Activated CD8-positive, alpha-beta memory T cell treated with anti-CD3 and anti-CD28 coated beads for 36 hours (primary cell): ENCODE results near the gene SELP. TPM values are rescaled to one million over a fixed set of nuclear protein-coding genes. Genes with fewer than 3 reads are reported as not detected.

Experiments
- CTCF ChIA-PET: fragments of 350-600 bp; sonication (Branson Sonifier 250); formaldehyde crosslinking; loops from one replicate; lab custom pipeline; 2021; ENCODE audit warnings: antibody characterized with exemption; lab: Charles Lee
- POLR2A ChIA-PET: fragments of 350-600 bp; sonication (Branson Sonifier 250); formaldehyde crosslinking; loops from one replicate; lab custom pipeline; 2021; ENCODE audit warnings: antibody characterized with exemption; lab: Charles Lee
- total RNA-seq, 2 experiments: library from RNA; stranded (reverse); gene quantifications; one replicate each; pipeline ENCODE4 v1.2.3, GENCODE V29; 2021

Gene SELP
- total RNA-seq, 2 experiments from 2014 or later: 0.08 to 0.15 TPM

GRCh38 chr1:169624122-169624521, 5.8 kb downstream of the SELP start:
- CTCF ChIA-PET: no interaction called here
- POLR2A ChIA-PET: no interaction called here

- CTCF ChIA-PET: no interaction called here
- POLR2A ChIA-PET: no interaction called here
Observed at GRCh38 chr1:169623132-169623926, 6.6 kb downstream of the SELP start.

GRCh38 chr1:169620565-169620964, 9.4 kb downstream of the SELP start:
- CTCF ChIA-PET: interaction anchor here (0.7 kb wide), 2 partner anchors 13 to 70 kb away, joined by 4 to 5 read pairs; no protein-coding TSS in a partner anchor
- POLR2A ChIA-PET: no interaction called here

- ChIA-PET CTCF (no interaction called here), POLR2A (no interaction called here)
Observed at GRCh38 chr1:169618367-169618766, 11.6 kb downstream of the SELP start.

GRCh38 chr1:169615803-169616202, 14.1 kb downstream of the SELP start:
- POLR2A ChIA-PET: no interaction called here
- CTCF ChIA-PET: interaction anchor here (0.6 kb wide), 1 partner anchor 1344 kb away, joined by 6 read pairs; no protein-coding TSS in a partner anchor

- ChIA-PET POLR2A (interaction anchor here (0.6 kb wide), 1 partner anchor 66 kb away, joined by 3 read pairs; no protein-coding TSS in a partner anchor), CTCF (interaction anchor here (1.3 kb wide), 1 partner anchor 9 kb away, joined by 3 read pairs; no protein-coding TSS in a partner anchor)
Observed at GRCh38 chr1:169610858-169611257, 19.1 kb downstream of the SELP start.

GRCh38 chr1:169610108-169610507, 19.8 kb downstream of the SELP start:
- POLR2A ChIA-PET: no interaction called here
- CTCF ChIA-PET: interaction anchor here (0.6 to 1.3 kb wide), 2 partner anchors 8 to 27 kb away, joined by 3 read pairs; no protein-coding TSS in a partner anchor

- ChIA-PET POLR2A (no interaction called here), CTCF (interaction anchor here (0.9 kb wide), 1 partner anchor 12 kb away, joined by 5 read pairs; no protein-coding TSS in a partner anchor)
Observed at GRCh38 chr1:169608226-169608625, 21.7 kb downstream of the SELP start.

- POLR2A ChIA-PET: interaction anchor here (0.6 kb wide), 1 partner anchor 1263 kb away, joined by 4 read pairs; no protein-coding TSS in a partner anchor
Observed at GRCh38 chr1:169604781-169605560, 25.0 kb downstream of the SELP start.

GRCh38 chr1:169601096-169601881, 28.6 kb downstream of the SELP start:
- ChIA-PET CTCF (interaction anchor here (1.0 to 2.6 kb wide), 10 partner anchors 9 to 208 kb away, joined by 3 to 26 read pairs (median 4); no protein-coding TSS in a partner anchor), POLR2A (no interaction called here)

More at GRCh38 chr1:169604781-169605560, 25.0 kb downstream of the SELP start:
- CTCF ChIA-PET: no interaction called here

GRCh38 chr1:169595764-169596711, 33.9 kb downstream of the SELP start:
- POLR2A ChIA-PET: no interaction called here
- CTCF ChIA-PET: interaction anchor here (1.0 to 1.7 kb wide), 2 partner anchors 100 to 116 kb away, joined by 3 to 8 read pairs; no protein-coding TSS in a partner anchor

GRCh38 chr1:169594391-169594790, 35.5 kb downstream of the SELP start:
- ChIA-PET CTCF (no interaction called here), POLR2A (no interaction called here)

GRCh38 chr1:169590932-169591331, 39.0 kb downstream of the SELP start:
- ChIA-PET POLR2A (no interaction called here), CTCF (no interaction called here)

- POLR2A ChIA-PET: no interaction called here
- CTCF ChIA-PET: interaction anchor here (1.1 kb wide), 1 partner anchor 220 kb away, joined by 3 read pairs; no protein-coding TSS in a partner anchor
Observed at GRCh38 chr1:169588785-169589485, 41.0 kb downstream of the SELP start.

GRCh38 chr1:169588112-169588511, 41.8 kb downstream of the SELP start:
- POLR2A ChIA-PET: no interaction called here
- CTCF ChIA-PET: no interaction called here

- CTCF ChIA-PET: interaction anchor here (0.8 to 2.2 kb wide), 8 partner anchors 9 to 223 kb away, joined by 3 to 8 read pairs (median 4); no protein-coding TSS in a partner anchor
- POLR2A ChIA-PET: interaction anchor here (0.6 to 1.5 kb wide), 3 partner anchors 10 to 115 kb away, joined by 3 to 7 read pairs (median 3); no protein-coding TSS in a partner anchor
Observed at GRCh38 chr1:169586395-169587255, 43.3 kb downstream of the SELP start, which contains the start of gene F5. Gene F5, minus strand, starts transcription at chr1:169586481. Its CDS starts 95 bp downstream, at chr1:169586386.
